ENCODE data around the gene TP53RK.

DNA sequence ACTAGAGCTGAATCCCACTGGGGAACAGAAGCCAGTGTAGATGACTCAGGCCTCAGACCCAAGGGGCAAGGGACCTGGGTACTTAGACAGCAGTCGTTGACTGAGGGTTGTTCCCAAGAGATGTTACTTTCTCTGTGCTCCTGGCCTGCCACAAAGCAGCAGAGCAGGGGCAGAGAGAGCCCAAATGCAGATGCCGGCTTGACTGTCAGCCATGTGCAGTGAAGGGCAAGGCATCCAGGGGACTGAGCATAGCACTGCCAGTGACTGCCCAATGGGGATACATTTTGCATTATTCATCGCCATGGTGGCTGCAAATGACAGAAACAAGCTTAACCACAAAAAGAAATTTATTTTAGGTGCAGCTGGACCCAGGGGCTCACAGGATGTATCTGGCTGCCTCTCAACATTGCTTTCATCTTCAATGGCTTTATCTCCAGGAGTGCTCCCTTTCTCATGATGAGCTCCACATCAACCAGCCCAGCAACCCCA lies 7.6 kb upstream of the TP53RK start:
- TF ChIP-seq, protein P1, sequence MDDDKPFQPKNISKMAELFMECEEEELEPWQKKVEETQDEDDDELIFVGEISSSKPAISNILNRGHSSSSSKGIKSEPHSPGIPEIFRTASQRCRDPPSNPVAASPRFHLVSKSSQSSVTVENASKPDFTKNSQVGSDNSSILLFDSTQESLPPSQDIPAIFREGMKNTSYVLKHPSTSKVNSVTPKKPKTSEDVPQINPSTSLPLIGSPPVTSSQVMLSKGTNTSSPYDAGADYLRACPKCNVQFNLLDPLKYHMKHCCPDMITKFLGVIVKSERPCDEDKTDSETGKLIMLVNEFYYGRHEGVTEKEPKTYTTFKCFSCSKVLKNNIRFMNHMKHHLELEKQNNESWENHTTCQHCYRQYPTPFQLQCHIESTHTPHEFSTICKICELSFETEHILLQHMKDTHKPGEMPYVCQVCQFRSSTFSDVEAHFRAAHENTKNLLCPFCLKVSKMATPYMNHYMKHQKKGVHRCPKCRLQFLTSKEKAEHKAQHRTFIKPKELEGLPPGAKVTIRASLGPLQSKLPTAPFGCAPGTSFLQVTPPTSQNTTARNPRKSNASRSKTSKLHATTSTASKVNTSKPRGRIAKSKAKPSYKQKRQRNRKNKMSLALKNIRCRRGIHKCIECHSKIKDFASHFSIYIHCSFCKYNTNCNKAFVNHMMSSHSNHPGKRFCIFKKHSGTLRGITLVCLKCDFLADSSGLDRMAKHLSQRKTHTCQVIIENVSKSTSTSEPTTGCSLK (tag by site-specific recombination; IDR thresholded peaks at IDR 0.05): no peak
- TF ChIP-seq, protein P2, sequence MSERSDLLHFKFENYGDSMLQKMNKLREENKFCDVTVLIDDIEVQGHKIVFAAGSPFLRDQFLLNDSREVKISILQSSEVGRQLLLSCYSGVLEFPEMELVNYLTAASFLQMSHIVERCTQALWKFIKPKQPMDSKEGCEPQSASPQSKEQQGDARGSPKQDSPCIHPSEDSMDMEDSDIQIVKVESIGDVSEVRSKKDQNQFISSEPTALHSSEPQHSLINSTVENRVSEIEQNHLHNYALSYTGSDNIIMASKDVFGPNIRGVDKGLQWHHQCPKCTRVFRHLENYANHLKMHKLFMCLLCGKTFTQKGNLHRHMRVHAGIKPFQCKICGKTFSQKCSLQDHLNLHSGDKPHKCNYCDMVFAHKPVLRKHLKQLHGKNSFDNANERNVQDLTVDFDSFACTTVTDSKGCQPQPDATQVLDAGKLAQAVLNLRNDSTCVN (tag by site-specific recombination; optimal IDR thresholded peaks at IDR 0.05): no peak
- no peak for TF ChIP-seq SCRT1 (tag by site-specific recombination; IDR thresholded peaks at IDR 0.05; ENCODE audit: borderline replicate concordance)
- no peak for TF ChIP-seq ZNF138 (tag by site-specific recombination; IDR thresholded peaks at IDR 0.05; ENCODE audit: borderline replicate concordance)
- TF ChIP-seq, protein P3, sequence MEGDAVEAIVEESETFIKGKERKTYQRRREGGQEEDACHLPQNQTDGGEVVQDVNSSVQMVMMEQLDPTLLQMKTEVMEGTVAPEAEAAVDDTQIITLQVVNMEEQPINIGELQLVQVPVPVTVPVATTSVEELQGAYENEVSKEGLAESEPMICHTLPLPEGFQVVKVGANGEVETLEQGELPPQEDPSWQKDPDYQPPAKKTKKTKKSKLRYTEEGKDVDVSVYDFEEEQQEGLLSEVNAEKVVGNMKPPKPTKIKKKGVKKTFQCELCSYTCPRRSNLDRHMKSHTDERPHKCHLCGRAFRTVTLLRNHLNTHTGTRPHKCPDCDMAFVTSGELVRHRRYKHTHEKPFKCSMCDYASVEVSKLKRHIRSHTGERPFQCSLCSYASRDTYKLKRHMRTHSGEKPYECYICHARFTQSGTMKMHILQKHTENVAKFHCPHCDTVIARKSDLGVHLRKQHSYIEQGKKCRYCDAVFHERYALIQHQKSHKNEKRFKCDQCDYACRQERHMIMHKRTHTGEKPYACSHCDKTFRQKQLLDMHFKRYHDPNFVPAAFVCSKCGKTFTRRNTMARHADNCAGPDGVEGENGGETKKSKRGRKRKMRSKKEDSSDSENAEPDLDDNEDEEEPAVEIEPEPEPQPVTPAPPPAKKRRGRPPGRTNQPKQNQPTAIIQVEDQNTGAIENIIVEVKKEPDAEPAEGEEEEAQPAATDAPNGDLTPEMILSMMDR (tag by site-specific recombination; IDR thresholded peaks at IDR 0.05): no peak
- no peak for TF ChIP-seq ZNF394 (tag by site-specific recombination; IDR thresholded peaks at IDR 0.05; ENCODE audit: borderline replicate concordance)
